Ovary (tissue), 3 donors: ENCODE results near the gene NOD1.
"Not testable (repeated sequence)": the region's sequence is repeated elsewhere in the genome, so short reads cannot be mapped to it uniquely, and the experiment has no call there.

ENCODE experiments used
- EP300 ChIP-seq: sonication (generic); formaldehyde crosslinking; IDR thresholded peaks from one replicate; pipeline ENCODE4 v1.6.1; 2017; ENCODE audit warnings: antibody characterized with exemption
- POLR2A ChIP-seq: fragments of 450-650 bp; IDR thresholded peaks from one replicate; pipeline ENCODE4 v1.6.1; 2017; ENCODE audit warnings: antibody characterized with exemption, mild to moderate bottlenecking, moderate library complexity
- TF ChIP-seq, protein P1 (sequence below), 3 donors: fragments of 450-650 bp in 2 of 3; fragments of 200-600 bp in 1 of 3; IDR thresholded peaks; one replicate each; pipeline versions ENCODE4 v1.5.1 to v1.8.0; 2016 to 2022; ENCODE audit warnings: antibody characterized with exemption in 3 of 3, mild to moderate bottlenecking in 1 of 3
- donor health status: DM: no; HTN: no; CAD: no.

DNA sequence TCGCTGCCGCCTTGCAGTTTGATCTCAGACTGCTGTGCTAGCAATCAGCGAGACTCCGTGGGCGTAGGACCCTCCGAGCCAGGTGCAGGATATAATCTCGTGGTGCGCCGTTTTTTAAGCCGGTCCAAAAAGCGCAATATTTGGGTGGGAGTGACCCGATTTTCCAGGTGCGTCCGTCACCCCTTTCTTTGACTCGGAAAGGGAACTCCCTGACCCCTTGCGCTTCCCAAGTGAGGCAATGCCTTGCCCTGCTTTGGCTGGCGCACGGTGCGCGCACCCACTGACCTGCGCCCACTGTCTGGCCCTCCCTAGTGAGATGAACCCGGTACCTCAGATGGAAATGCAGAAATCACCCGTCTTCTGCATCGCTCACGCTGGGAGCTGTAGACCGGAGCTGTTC lies 58.5 kb downstream of the NOD1 start:
- TF ChIP-seq, protein P1, sequence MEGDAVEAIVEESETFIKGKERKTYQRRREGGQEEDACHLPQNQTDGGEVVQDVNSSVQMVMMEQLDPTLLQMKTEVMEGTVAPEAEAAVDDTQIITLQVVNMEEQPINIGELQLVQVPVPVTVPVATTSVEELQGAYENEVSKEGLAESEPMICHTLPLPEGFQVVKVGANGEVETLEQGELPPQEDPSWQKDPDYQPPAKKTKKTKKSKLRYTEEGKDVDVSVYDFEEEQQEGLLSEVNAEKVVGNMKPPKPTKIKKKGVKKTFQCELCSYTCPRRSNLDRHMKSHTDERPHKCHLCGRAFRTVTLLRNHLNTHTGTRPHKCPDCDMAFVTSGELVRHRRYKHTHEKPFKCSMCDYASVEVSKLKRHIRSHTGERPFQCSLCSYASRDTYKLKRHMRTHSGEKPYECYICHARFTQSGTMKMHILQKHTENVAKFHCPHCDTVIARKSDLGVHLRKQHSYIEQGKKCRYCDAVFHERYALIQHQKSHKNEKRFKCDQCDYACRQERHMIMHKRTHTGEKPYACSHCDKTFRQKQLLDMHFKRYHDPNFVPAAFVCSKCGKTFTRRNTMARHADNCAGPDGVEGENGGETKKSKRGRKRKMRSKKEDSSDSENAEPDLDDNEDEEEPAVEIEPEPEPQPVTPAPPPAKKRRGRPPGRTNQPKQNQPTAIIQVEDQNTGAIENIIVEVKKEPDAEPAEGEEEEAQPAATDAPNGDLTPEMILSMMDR (IDR thresholded peaks at IDR 0.05), result not testable (repeated sequence)
- not testable (repeated sequence) for TF ChIP-seq POLR2A, EP300
